SU-DHL-6 (cell line): ENCODE measurements around the gene ROS1.

Source experiments
- H2AFZ ChIP-seq: fragments of 200-600 bp; sonication (generic); 2 replicates; pipeline ENCODE4 v1.6.1; 2014; ENCODE audit warnings: low read depth, mild to moderate bottlenecking, moderate library complexity, mixed read lengths, antibody characterized with exemption, low read length; ENCODE audit not compliant: severe bottlenecking
- H3F3A ChIP-seq: fragments of 200-600 bp; shearing (Covaris generic); 2 replicates; pipeline ENCODE4 v1.6.0; 2016; ENCODE audit warnings: antibody characterized with exemption, mild to moderate bottlenecking; ENCODE audit not compliant: insufficient read depth
- H3K27ac ChIP-seq: fragments of 200-600 bp; sonication (generic); 2 replicates; pipeline ENCODE4 v1.5.1; 2016; ENCODE audit warnings: low read depth, mild to moderate bottlenecking, low read length, moderate library complexity, mixed read lengths
- H3K27me3 ChIP-seq: fragments of 200-600 bp; sonication (generic), shearing (Covaris generic); 2 replicates; pipeline ENCODE4 v1.6.0; 2014; ENCODE audit warnings: mild to moderate bottlenecking, low read length
- H3K36me3 ChIP-seq: fragments of 200-600 bp; sonication (generic); 2 replicates; pipeline ENCODE4 v1.6.1; 2014; ENCODE audit warnings: mild to moderate bottlenecking, low read length, mixed read lengths
- H3K4me2 ChIP-seq: fragments of 300-600, 200-600 bp; shearing (Covaris generic), sonication (generic); 2 replicates; pipeline ENCODE4 v1.6.0; 2014; ENCODE audit warnings: low read length, low read depth, mild to moderate bottlenecking; ENCODE audit not compliant: poor library complexity, severe bottlenecking
- H3K4me3 ChIP-seq: fragments of 200-600 bp; sonication (generic); 2 replicates; pipeline ENCODE4 v1.5.1; 2014; ENCODE audit warnings: antibody characterized with exemption, low read length, mild to moderate bottlenecking, mixed read lengths; ENCODE audit not compliant: insufficient read depth, poor library complexity, severe bottlenecking
- H3K79me2 ChIP-seq: fragments of 200-600 bp; sonication (generic); 2 replicates; pipeline ENCODE4 v1.6.1; 2014; ENCODE audit warnings: mild to moderate bottlenecking, low read length, moderate library complexity; ENCODE audit not compliant: insufficient read depth
- H3K9ac ChIP-seq: fragments of 200-600 bp; sonication (generic); 2 replicates; pipeline ENCODE4 v1.7.0; 2014; ENCODE audit warnings: mild to moderate bottlenecking, low read length
- H3K9me2 ChIP-seq: fragments of 200-600 bp; sonication (generic); replicated peaks from 2 replicates; pipeline ENCODE4 v1.6.1; 2014; ENCODE audit warnings: low read length; ENCODE audit not compliant: insufficient read depth
- H3K9me3 ChIP-seq: fragments of 200-600 bp; sonication (generic); 2 replicates; pipeline ENCODE4 v1.6.1; 2014; ENCODE audit warnings: low read length, mixed read lengths; ENCODE audit not compliant: insufficient read depth
- H4K20me1 ChIP-seq: fragments of 200-600 bp; sonication (generic); 2 replicates; pipeline ENCODE4 v1.6.1; 2014; ENCODE audit warnings: low read depth, mild to moderate bottlenecking, antibody characterized with exemption, low read length, moderate library complexity, mixed read lengths
- CTCF ChIP-seq: fragments of 200-600 bp; sonication (generic); IDR thresholded peaks from one replicate; pipeline ENCODE4 v1.5.1; 2017; ENCODE audit warnings: antibody characterized with exemption, mild to moderate bottlenecking, low read length, moderate library complexity; ENCODE audit not compliant: insufficient read depth, poor library complexity, severe bottlenecking
- EZH2phosphoT487 ChIP-seq: fragments of 200-600 bp; sonication (generic), shearing (Covaris generic); conservative IDR thresholded peaks from 2 replicates; pipeline ENCODE4 v1.6.1; 2018; ENCODE audit warnings: mild to moderate bottlenecking, antibody characterized with exemption, low read length, moderate library complexity, mixed read lengths

Gene ROS1

GRCh38 chr6:117459204-117459944, 33.6 kb upstream of the ROS1 start:
- Histone ChIP-seq H4K20me1 (no peaks in the 10 kb centered on the region), H3K9me2 (no peaks in the 10 kb centered on the region), H3K4me2 (no peak overlapping the region), H2AFZ (no peak overlapping the region), H3K27me3 (no peaks in the 10 kb centered on the region), H3K27ac (no peak overlapping the region), H3K79me2 (no peaks in the 10 kb centered on the region), H3K9ac (no peak overlapping the region), H3K4me3 (no peak overlapping the region), H3K36me3 (no peaks in the 10 kb centered on the region), H3K9me3 (no peaks in the 10 kb centered on the region), H3F3A (no peaks in the 10 kb centered on the region)
- TF ChIP-seq CTCF: no peak

- H2AFZ ChIP-seq: no peak overlapping the region
- no peaks in the 10 kb centered on the region for H3K9me3 ChIP-seq
- TF ChIP-seq EZH2phosphoT487 (no peak), CTCF (no peak)
- H3K79me2 ChIP-seq: no peaks in the 10 kb centered on the region
- H3K4me3 ChIP-seq: no peak overlapping the region
- no peak overlapping the region for H3K4me2 ChIP-seq
- no peaks in the 10 kb centered on the region for H3K36me3 ChIP-seq
- no peaks in the 10 kb centered on the region for H3K9me2 ChIP-seq
- H3K27me3 ChIP-seq: no peaks in the 10 kb centered on the region
- H4K20me1 ChIP-seq: no peaks in the 10 kb centered on the region
- no peaks in the 10 kb centered on the region for H3F3A ChIP-seq
- H3K9ac ChIP-seq: no peak overlapping the region
- H3K27ac ChIP-seq: no peak overlapping the region
Observed at GRCh38 chr6:117456998-117457397, 31.3 kb upstream of the ROS1 start.

GRCh38 chr6:117456250-117456649, 30.5 kb upstream of the ROS1 start:
- Histone ChIP-seq H3K36me3 (no peaks in the 10 kb centered on the region), H3K27me3 (no peaks in the 10 kb centered on the region), H3K9me2 (no peaks in the 10 kb centered on the region), H3K9ac (no peak overlapping the region), H3K4me3 (no peak overlapping the region), H3K9me3 (no peaks in the 10 kb centered on the region), H3K79me2 (no peaks in the 10 kb centered on the region), H3F3A (no peaks in the 10 kb centered on the region), H3K4me2 (no peak overlapping the region), H2AFZ (no peak overlapping the region), H3K27ac (no peak overlapping the region), H4K20me1 (no peaks in the 10 kb centered on the region)
- TF ChIP-seq CTCF (no peak), EZH2phosphoT487 (no peak)
